M059J (cell line): ENCODE data around the gene PRSS16. TPM values are rescaled to one million over a fixed set of nuclear protein-coding genes. Genes with fewer than 3 reads are reported as not detected.
"Not testable (repeated sequence)": the region's sequence is repeated elsewhere in the genome, so short reads cannot be mapped to it uniquely, and the experiment has no call there.

ENCODE experiments used
- DNase-seq: peaks from one replicate; pipeline ENCODE4 v3.0.0-alpha.2; 2012; ENCODE audit warnings: low read depth
- total RNA-seq: library from RNA; depleted of rRNA; stranded (reverse); fragments of >200 nt; shearing (Covaris generic); gene quantifications from 2 replicates; pipeline ENCODE4 v1.2.3, GENCODE V29; 2014

Gene PRSS16
- total RNA-seq, 1 experiment from 2014 or later, result 2.9 TPM

DNA sequence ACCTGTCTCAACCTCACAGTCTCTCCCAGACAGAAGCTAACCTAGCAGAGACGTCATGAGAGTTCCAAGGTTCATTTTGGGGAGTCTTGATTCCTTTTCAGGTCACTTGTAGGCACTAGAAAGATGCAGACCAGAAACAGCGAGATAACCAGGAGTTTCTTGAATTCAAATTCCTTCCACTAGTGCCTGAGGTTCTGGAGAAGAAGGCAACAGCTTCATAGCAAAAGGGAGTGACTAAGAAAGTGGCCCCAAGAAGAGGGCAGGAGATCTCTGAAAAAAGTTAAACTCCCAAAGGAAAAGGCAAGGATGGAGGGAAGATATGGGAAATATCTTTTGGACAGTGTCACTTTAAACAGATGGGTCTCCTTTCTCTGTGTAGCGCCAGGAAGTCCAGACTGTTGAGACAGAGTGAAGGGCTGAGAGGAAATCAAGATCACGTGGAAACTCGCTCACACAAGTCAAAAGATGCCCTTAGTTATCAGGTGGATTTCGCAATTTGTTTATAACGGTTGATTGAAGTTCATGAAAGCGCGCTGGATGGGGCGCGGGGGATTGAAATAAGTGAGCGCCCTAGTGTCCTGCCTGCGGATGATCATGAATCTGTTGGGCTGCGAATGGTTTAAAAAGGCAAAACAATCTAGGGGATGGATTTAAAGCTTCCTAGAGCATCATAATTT, 4.8 kb upstream of the PRSS16 start:
- no peak for DNase-seq

DNA sequence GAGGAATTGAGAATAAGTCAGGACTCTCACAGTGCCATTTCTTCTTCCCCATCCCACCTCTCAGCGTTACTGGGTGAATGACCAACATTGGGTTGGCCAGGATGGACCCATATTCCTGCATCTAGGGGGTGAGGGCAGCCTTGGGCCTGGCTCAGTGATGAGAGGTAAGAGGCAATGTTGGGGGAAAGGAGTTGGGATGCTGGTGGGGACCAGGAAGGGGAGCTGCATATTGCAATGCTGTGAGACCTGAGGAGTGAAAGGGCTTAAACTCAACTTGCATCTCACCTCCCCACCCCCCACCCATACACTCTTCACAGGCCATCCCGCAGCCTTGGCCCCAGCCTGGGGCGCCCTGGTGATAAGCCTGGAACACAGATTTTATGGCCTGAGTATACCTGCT, 1.3 kb downstream of the PRSS16 start:
- no peak for DNase-seq

DNA sequence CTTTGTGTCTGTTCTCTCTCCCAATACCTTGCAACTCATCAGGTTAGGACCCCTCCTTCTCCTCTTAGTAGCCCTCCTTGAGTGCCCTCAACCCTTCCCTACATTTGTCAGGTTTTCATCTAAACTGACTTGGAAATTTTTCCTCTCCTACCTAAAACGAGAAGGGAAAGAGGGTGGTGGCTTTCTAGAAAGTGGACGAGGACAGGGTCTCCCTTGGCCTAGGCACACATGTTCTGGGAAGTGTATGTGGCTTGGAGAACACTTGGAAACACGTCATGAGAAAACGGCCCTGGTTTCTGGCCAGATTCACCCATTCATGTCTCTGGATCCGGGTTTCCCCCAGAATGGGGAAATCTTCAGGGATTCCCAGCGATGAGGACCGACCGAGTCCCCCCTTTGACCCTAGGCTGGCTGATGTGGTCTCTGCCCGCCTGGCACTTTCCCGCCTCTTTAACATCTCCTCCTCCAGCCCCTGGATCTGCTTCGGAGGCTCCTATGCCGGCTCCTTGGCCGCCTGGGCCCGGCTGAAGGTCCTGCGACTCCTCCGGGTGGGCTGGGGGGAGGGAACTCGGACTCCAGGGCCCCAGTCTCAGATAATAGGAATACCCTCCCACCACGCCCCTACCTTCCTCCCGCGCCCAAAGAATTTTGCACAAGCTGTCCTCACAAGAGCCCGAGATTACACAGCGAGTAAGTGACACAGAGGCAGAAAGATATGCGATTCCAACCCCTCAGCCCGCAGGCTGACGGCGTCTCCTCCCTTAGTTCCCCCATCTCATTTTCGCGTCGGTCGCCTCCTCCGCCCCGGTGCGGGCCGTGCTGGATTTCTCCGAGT, 3.0 kb downstream of the PRSS16 start:
- peak; percentile 29 for DNase-seq

DNA sequence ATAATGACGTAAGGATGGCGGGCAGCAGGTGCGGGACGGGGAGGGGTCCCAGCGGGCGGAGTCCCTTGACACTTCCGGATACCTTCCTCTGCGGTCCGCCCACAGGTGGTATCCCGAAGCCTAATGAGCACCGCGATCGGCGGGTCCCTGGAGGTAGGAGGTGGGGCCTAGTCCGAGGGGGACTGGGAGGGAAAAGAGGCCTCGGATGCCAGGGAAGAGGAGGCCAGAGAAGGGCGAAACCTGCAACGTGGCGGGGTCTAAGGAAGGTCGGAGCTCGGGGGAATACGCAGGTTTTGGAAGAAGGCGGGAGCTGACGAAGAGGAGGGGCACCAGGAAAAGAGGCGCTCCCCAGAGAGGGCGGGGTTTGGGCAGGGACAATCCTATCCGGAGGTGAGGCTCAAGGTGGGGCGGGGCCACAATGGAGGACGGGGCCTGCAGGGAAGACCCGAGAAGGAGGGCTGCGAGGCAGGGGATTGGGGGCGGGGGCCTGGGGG, 3.7 kb downstream of the PRSS16 start:
- peak; percentile 89 for DNase-seq

DNA sequence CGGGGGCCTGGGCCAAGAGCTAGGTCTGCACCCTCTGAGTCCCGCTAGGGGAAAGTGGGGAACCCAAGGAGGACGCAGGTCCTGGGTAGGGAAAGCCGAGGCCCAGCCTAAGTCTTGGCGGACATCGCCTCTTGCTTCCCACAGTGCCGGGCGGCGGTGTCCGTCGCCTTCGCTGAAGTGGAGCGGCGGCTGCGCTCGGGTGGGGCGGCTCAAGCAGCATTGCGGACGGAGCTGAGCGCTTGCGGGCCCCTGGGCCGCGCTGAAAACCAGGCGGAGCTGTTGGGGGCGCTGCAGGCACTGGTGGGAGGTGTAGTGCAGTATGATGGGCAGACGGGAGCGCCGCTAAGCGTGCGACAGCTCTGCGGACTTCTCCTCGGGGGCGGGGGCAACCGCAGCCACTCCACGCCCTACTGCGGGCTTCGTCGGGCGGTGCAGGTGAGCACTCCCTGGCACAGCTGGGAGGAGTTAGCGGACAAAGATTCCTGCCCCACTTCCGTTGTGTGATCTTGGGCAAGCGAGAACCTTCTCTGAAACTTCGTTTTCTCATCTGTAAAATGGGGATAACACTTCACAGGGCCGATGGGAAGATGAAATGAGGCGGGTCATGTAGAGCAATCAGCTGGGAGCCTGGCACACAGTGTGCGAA, 4.2 kb downstream of the PRSS16 start:
- DNase-seq, result peak; percentile 86

DNA sequence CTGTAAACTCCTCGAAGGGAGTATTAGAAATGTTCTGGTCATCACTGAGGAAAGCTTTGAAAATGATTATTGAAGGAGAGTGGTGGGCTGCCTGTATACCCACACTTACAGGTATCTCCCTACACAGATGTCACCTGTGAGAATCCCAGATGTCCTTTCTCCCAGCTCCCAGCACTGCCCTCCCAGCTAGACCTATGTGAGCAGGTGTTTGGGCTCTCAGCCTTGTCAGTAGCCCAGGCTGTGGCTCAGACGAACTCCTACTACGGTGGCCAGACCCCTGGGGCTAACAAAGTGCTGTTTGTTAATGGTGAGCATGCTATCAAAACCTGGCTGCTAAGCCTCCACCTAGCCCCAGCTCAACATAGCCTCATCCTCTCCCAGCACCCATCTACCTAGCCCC, 7.1 kb downstream of the PRSS16 start:
- no peak for DNase-seq

DNA sequence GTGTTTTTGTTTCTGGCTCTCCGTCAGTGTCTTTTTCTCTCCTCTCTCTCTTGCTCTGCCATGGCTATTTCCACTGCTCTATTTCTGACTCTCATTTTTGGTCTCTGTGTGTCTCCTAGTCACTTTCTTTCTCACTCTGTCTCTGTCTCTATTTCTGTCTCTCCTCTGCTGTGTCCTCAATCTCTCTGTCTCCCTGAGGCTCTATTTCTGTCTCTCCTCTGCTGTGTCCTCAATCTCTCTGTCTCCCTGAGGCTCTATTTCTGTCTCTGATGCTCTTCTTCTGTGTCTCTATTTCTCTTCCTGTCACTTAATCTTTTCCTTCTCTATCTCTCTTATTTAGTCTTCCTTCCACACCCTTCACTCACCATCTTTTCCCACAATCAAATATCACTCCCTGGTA, 8.4 kb downstream of the PRSS16 start:
- no peak for DNase-seq

DNA sequence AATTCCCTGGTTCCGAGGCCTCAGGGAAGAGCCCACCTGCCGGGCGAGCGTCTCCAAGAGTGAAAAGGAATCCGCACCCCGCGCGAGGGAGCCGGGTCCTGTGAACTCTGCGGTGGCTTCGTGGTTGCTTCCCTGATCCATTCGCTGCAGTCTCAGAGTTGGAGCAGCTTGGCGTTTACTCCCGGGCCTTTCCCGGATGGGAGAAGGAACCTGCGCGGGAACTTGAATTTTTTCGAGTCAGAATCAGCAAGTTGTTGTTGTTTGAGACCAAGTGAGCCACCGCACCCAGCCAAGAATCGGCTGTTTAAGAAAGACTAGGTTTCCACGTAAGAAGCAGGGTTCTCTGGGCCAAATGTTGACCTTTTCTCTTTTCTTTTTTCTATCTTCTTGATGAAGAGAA, 12.9 kb downstream of the PRSS16 start:
- no peak for DNase-seq

DNA sequence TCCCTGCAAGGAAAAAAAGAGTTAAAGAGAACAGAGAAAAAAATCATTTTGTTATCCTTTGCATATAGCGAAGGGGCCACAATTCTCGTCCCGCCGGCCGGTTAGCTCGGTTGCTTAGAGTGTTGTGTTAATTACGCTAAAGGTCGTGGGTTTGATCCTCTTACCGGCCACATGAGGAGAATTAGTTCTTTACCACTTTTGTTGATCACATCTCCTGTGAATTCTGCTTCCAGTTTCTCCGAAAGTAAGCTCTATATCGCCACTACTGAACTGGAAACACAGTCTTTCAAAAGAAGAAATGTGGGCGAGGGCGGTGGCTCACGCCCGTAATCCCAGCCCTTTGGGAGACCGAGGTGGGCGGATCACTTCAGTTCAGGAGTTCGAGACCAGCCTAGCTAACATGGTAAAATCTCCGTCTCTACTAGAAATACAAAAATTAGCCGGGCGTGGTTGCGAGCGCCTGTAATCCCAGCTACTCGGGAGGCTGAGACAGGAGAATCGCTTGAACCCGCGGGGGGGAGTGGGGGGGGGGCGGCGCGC, 13.4 kb downstream of the PRSS16 start:
- DNase-seq, result no peak

DNA sequence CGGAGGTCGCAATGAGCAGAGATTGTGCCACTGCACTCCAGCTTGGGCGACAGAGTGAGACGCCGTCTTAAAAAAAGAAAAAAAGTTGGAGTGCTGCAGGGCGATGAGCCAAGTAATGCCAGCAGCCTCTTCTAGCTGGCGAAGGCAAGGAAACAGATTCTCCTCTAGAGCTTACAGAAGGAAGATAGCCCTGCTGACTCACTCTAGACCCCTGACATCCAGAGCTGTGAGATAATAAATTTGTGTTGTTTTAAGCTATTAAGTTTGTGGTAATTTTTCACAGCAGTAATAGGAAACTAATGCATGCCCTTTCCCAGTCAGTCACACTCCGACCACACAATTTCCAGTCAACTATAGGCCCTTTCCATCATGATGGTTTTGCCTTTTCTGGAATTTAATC, 16.4 kb downstream of the PRSS16 start:
- peak; percentile 41 for DNase-seq

DNA sequence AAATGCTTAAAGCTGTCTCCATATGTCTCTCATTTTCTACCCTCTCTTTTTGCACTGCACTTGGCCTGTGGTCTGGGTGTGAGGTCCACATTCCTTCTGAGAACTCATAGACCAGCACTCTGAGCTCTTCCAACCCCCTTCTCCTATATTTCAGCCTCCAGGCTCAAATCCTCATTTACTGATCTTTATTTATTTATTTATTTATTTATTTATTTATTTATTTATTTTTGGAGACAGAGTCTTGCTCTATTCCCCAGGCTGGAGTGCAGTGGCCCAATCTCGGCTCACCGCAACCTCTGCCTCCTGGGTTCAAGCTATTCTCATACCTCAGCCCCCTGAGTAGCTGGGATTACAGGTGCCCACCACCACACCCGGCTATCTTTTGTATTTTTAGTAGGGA, 19.5 kb downstream of the PRSS16 start:
- DNase-seq, result not testable (repeated sequence)

DNA sequence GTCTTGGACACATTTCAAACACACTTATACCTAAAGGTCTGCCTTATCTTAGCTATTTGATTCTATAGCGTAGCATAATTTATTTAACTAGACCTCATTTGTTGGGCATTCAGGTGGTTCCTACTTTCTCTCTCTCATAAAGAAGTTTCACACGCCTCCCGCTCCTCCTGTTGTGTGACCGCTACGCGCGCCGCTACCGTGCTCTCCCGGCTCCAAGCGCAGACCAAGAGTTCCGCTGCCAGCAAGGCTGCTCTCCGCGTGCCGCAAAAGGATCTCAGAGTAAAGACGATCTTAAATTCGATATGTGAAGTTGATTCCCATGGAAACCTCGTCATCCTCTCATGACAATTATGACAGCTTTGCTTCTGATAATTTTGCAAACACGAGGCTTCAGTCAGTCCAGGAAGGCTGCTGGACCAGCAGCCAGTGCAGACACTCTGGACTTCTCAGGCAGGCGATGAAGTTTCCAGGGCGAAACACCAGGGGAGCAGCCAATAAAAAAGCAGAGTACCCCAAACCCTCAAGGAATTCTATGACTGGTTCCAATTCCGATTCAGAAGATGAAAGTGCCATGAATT, 20.4 kb downstream of the PRSS16 start:
- no peak for DNase-seq

DNA sequence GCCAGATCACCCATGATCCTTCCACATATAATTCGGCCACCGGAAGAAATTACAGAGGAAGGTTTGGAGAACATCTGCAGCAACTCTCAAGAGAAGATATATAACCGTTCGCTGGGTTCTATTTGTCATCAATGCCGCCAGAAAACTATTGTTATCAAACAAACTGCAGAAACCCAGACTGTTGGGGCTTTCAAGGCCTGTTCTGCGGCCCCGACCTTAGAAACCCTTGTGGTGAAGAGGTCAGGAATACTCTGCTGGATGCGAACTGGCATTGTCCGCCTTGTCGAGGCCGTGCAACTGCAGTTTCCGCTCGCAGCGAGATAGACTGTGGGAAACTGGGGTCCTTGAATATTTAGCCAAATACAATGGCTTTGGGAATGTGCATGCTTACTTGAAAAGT, 21.3 kb downstream of the PRSS16 start:
- no peak for DNase-seq

DNA sequence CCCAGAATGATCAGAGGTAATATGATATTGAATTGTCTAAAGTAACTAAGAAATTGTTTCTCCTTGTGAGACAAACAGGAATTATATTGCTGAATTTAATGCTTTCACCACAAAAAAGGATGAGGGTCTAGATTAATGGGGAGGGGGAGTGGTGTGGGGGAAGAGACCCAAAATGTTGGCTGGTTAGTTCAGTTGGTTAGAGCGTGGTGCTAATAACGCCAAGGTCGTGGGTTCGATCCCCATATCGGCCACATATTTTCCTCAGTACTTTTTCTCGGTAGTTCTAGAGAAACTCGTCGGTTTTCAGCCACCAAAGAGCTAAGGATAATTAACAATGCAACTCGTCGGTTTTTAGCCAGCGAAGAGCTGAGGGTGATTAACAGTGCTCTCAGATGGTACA, 26.3 kb downstream of the PRSS16 start:
- no peak for DNase-seq

DNA sequence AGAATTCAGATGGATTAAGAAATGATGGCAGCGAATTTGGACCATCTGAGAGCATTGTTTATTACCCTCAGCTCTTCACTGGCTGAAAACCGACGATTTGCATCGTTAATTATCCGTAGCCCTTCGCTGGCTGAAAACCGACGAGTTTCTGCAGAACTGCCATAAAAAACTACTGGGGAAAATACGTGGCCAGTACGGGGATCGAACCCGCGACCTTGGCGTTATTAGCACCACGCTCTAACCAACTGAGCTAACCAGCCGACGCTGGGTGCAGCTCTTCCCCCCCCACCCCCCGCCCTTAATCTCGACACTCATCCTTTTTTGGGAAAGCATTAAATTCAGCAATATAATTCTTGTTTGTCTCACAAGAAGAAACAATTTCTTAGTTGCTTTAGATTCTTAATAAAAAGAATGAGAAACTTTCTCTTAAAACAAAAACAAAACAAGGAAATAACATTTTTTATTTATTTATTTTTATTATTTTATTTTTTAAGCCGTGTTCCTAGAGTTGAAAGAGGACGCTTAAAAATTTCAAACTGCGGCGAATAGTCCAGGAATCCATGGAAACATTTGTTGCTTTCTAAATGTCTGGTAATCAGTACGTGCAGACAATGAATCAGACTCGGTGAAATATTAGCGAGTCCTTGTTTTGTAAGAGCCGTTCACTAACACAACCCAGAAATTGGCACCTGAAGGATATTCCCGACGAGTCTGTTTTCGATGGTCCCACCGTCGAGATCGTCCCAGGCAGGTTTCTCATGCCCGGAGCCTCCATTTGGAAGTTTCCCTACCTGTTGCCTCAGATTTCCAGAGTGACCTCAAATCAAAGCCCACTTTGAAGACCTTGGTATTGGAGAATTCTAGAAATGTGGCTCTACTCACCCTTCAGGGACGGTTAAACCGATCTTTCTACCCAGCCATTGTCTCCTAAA, 27.8 kb downstream of the PRSS16 start:
- peak; percentile 53 for DNase-seq

DNA sequence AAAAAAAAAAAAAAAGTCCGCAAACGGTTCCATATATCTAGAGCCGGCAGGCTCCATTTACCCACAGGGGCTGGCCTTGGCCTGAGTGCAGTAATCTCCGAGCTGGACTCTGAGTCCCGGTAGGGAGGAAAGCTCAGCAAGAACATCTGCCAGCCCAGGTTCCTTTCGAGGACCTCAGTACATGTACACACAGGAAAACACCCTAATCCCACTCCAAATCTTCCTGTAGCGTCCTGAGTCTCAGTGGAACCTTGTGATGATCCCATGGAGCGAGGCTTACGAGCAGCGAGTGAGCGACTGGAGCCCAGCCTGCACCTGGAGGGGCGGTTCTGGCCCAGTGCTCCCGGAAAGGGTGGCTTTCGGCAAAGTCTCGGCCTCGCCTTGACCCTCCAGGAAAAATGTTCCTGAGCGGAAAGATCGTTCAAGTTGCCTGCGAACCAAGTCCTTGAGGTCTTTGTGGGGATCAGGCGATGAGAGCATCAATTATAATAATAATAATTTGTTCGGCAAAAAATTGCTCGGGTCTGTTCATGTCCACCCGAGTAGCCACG, 32.1 kb downstream of the PRSS16 start:
- DNase-seq, result peak; percentile 27

DNA sequence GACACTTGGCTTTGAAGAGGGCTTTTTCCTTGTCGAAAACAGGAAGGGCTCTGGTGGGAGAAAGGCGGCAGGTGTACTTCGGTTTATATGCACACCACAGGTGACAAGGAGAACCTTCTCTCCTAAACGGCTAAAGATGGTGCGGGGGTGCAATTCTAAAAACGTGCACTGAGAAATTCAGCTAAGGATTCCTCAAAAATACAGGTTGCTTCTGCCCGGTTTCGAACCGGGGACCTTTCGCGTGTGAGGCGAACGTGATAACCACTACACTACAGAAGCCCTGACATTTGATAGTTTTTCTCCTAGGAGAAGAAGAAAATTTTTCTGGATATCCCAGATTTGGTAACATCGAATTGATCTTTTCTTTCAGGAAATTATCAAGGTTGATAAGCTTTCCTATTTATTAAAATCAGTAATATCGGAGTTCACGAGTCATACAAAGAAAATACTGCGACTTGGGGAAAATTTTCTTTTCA, 32.6 kb downstream of the PRSS16 start:
- DNase-seq, result peak; percentile 75

DNA sequence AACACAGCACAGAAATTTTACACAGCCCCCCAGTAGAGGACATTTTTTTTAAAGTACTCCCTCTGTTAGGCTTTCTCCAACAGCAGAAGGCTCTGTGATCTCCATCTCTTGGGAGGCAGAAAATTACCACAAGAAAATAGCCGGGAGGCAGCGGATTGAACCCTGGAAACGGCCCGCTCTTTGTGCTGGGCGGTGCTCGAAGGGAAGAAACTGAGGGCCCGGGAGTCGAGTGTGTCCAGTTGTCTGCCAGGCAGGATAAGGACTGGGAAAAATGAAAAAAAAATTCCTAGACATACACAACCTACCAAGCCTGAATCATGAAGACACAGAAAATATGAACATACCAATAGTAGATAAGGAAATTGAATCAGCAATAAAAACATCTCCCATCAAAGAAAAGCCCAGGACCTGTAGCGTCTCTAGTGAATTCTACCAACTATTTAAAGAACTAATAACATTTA, 33.1 kb downstream of the PRSS16 start:
- peak; percentile 65 for DNase-seq

DNA sequence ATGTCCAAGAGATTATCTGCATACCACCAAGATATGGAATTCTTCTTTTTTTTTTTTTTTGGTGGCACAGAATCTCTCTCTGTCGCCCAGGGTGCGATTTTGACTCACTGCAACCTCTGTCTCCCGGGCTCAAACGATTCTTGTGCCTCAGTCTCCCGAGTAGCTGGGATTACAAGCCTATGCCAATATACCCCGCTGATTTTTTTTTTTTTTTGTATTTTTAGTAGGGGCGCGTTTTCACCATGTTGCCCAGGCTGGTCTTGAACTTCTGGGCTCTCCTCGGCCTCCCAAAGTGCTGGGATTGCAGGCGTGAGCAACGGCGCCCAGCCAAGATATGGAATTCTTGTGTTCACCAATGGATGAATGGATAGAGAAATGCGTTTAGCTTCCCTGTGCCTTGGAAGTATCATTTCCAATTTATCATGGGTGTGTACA, 33.6 kb downstream of the PRSS16 start:
- peak; percentile 32 for DNase-seq

DNA sequence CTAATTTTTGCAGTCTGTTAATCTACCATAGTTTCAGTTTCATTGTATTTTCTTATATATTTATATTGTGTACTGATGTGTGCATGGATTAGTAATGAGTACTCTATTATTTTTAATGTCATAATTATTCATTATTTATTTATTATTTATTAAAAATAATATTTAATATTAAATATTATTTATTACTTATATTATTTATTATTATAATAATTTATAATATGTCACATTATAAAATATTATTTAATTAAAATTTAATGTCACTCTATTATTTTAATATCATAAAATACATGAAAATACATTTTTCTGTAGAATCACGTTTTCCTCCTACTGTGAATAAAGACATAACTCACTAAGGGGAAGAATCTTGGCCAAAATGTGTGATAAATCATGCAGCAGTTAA, 34.1 kb downstream of the PRSS16 start:
- DNase-seq, result no peak
